ENCODE results near the gene PFN1.
"Not testable (repeated sequence)": the region's sequence is repeated elsewhere in the genome, so short reads cannot be mapped to it uniquely, and the experiment has no call there.

PFN1 gene

GRCh38 chr17:4945176-4945943 is 3.0 kb downstream of the PFN1 start:
- DNase-seq: no peak

GRCh38 chr17:4944554-4945175 is 3.7 kb downstream of the PFN1 start:
- DNase-seq: no peak

- DNase-seq: no peak
Measured at GRCh38 chr17:4944163-4944553, 4.2 kb downstream of the PFN1 start.

GRCh38 chr17:4942760-4943508 is 5.4 kb downstream of the PFN1 start:
- DNase-seq: no peak

GRCh38 chr17:4941319-4941610 is 7.1 kb downstream of the PFN1 start:
- no peak for DNase-seq

GRCh38 chr17:4940555-4941318 is 7.6 kb downstream of the PFN1 start:
- peak; percentile 34 for DNase-seq

- peak; percentile 81 for DNase-seq
Measured at GRCh38 chr17:4939796-4940554, 8.4 kb downstream of the PFN1 start, which contains the start of the genes RNF167 and SLC25A11. RNF167 (plus strand) TSS chr17:4940268; CDS start chr17:4940910, 642 bp downstream. SLC25A11 (minus strand) TSS chr17:4940046; CDS start chr17:4939910, 136 bp downstream.

- no peak for DNase-seq
Measured at GRCh38 chr17:4939546-4939795, 8.9 kb downstream of the PFN1 start.

GRCh38 chr17:4938688-4939545 is 9.4 kb downstream of the PFN1 start:
- DNase-seq: no peak

GRCh38 chr17:4938069-4938491 is 10.2 kb downstream of the PFN1 start:
- DNase-seq: no peak

GRCh38 chr17:4937553-4937952 is 10.8 kb downstream of the PFN1 start:
- DNase-seq: no peak

GRCh38 chr17:4936436-4936835 is 11.9 kb downstream of the PFN1 start:
- no peak for DNase-seq

GRCh38 chr17:4935650-4936049 is 12.7 kb downstream of the PFN1 start:
- no peak for DNase-seq

GRCh38 chr17:4934173-4934979 is 14.0 kb downstream of the PFN1 start:
- no peak for DNase-seq

- no peak for DNase-seq
Measured at GRCh38 chr17:4933646-4934045, 14.7 kb downstream of the PFN1 start.

- no peak for DNase-seq
Measured at GRCh38 chr17:4932756-4933155, 15.6 kb downstream of the PFN1 start.

GRCh38 chr17:4931963-4932362 is 16.4 kb downstream of the PFN1 start, which contains the start of gene GP1BA:
GP1BA (plus strand) TSS chr17:4932277; CDS start chr17:4932605, 328 bp downstream.
- no peak for DNase-seq

- DNase-seq: no peak
Measured at GRCh38 chr17:4928881-4929280, 19.4 kb downstream of the PFN1 start.

- DNase-seq: not testable (repeated sequence)
Measured at GRCh38 chr17:4926577-4927335, 21.6 kb downstream of the PFN1 start.

- DNase-seq: no peak
Measured at GRCh38 chr17:4921320-4921719, 27.0 kb downstream of the PFN1 start.
